Right lobe of liver (tissue), 4 donors: Measurements from ENCODE around the gene AGPAT2.

Experiments
- POLR2A ChIP-seq: fragments of 450-650 bp; IDR thresholded peaks from one replicate; pipeline ENCODE4 v1.6.1; 2017; ENCODE audit warnings: antibody characterized with exemption, mild to moderate bottlenecking
- TF ChIP-seq, protein P1 (sequence below), 4 donors: fragments of 200-600 bp in 3 of 4; fragments of 450-650 bp in 1 of 4; IDR thresholded peaks; one replicate each; pipeline versions ENCODE4 v1.5.1 to v1.8.0; 2016 to 2022; ENCODE audit warnings: antibody characterized with exemption in 4 of 4, mild to moderate bottlenecking in 2 of 4
- donor health status: DM: no; HTN: no; CAD: no.
- donor health status: DM: no; HTN: no; CAD: no.
- donor health status: DM: no; HTN: yes; CAD: no.

GRCh38 chr9:136675477-136676296 lies 11.6 kb downstream of the AGPAT2 start:
- TF ChIP-seq, protein P1, sequence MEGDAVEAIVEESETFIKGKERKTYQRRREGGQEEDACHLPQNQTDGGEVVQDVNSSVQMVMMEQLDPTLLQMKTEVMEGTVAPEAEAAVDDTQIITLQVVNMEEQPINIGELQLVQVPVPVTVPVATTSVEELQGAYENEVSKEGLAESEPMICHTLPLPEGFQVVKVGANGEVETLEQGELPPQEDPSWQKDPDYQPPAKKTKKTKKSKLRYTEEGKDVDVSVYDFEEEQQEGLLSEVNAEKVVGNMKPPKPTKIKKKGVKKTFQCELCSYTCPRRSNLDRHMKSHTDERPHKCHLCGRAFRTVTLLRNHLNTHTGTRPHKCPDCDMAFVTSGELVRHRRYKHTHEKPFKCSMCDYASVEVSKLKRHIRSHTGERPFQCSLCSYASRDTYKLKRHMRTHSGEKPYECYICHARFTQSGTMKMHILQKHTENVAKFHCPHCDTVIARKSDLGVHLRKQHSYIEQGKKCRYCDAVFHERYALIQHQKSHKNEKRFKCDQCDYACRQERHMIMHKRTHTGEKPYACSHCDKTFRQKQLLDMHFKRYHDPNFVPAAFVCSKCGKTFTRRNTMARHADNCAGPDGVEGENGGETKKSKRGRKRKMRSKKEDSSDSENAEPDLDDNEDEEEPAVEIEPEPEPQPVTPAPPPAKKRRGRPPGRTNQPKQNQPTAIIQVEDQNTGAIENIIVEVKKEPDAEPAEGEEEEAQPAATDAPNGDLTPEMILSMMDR (IDR thresholded peaks at IDR 0.05) = no peak
- TF ChIP-seq POLR2A = no peak
